ENCODE measurements around the gene KCNQ5.
A peak's percentile ranks its signal among the peaks of the same experiment; 100 is the strongest.
"Not testable (repeated sequence)": the region's sequence is repeated elsewhere in the genome, so short reads cannot be mapped to it uniquely, and the experiment has no call there.

The KCNQ5 gene

DNA sequence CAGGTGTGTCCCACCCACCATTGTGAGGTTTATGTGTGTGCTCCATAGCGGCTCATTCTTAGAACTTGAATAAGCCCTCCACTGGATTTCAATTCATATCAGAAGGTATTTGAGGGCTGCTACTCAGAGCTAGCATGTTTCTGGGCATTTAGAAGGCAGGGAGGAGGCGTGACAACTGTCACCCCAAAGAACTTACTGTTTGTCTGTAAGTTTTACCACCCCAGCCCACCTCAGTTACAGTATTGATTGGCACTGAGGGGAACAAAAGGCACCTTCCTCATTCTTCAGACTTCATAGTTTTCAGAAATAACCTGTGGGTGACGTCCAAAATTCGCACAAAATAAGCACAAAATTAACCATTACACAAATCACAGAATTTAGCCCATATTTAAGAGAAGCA is 521.7 kb downstream of the KCNQ5 start:
- no peak for DNase-seq

DNA sequence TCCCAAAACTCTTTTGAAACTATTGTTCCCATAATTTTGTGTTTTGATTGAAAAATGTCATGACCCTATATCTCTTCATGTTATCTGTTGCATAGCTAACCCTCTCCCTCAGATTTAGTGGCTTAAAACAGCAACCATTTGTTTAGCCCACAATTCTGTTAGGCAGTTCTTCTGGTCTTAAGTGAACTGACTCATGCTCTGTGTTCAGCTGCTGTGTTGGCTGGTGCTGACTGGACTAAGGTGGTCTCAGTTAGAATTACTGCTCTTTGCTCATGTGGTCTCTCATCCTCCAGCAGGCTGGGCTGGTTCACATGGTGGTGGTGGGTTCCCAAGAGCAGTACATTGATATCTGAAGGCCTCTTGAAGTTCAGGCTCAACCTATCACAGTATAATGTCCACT is 522.7 kb downstream of the KCNQ5 start:
- DNase-seq = no peak

DNA sequence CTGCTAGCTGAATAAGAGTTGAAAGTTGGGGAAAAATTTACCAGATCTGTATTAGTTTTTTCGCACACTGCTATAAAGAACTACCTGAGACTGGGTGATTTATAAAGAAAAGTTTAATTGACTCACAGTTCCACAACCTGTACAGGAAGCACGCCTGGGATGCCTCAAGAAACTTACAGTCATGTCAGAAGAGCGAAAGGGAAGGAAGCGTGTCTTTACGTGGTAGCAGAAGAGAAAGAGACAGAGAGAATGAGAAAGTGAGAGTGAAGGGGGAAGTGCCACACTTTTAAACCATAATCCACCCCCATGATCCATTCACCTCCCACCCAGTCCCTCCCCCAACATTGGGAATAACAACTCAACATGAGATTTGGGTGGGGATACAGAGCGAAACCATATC is 523.8 kb downstream of the KCNQ5 start:
- DNase-seq = no peak

GRCh38 chr6:73151732-73152131 is 529.9 kb downstream of the KCNQ5 start:
- no peak for DNase-seq

- no peak for DNase-seq
Measured at GRCh38 chr6:73152556-73152955, 530.7 kb downstream of the KCNQ5 start.

DNA sequence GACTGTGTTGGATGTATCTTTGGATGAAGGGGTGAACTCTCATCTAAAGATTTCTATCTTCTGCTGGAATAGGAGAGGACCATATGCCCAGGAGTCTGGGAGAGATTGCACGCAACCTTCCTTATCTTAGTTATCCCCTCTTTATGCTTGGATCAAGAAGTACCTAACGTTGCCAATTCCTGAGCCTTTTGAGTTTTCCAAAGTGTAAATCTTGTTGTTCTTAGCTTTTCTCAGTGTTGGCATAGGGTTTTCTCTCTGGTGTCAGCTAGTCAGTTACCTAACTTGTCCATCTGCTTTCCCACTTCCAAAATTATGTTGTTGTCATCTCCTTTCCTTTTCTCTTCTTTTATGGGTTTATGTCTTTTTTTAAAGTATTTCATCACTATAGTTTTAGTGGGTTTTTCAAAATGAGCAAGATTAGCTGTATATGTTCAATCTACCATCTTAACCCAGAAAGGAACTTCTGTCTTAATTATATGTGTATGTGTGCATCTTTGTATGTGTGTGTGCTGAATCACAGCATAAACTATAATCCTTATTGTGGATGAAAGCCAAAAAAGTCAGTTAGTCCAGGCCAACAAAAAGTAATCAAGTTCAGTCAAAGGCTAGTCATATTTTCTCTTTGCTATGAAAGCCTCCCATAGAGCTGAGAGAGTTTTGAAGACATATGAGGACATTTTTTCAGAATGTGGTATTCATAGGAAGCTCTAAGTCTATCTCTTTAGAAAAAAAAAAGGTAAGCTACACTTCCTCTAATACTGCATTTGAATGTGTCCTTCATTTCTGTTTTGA is 531.3 kb downstream of the KCNQ5 start:
- DNase-seq = no peak

- no peak for DNase-seq
Measured at GRCh38 chr6:73156793-73157767, 535.2 kb downstream of the KCNQ5 start.

DNA sequence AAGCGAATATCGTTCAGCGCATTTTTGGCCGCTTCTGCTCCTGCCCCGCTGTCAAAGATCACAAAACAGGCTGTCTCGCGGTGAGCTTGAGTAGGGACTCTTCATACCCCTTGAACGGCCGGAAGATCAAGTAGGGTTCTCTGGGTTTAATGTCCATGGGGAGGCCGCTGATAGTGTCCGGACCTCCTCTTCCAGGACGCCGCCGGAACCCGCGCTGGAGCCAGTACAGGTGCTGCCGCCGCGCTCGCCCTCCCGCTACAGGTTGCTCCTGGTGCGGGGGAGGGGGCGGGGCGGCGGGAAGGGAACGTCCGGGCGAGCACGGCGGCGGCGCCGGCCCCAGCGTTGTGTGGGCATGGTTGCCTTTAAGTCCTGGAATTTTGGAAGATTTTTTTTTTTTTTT is 536.0 kb downstream of the KCNQ5 start:
- DNase-seq = no peak

- DNase-seq = no peak
Measured at GRCh38 chr6:73169111-73169510, 547.2 kb downstream of the KCNQ5 start.

DNA sequence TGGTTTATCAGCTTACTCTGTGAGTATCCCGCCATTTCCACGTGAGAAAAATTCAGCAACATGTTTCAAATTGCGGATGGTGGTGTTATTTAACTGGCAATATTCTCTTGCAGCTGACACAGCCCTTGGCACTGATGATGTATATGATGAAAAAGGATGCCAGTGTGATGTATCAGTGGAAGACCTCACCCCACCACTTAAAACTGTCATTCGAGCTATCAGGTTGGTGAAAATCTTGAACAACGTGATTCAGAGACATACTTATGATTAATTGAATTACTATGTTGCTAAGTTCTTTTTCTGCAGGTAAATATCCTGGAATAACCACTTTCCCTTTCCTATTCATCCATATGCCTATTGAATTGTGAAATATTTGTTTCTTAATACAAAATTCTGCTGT is 547.8 kb downstream of the KCNQ5 start:
- DNase-seq = no peak

DNA sequence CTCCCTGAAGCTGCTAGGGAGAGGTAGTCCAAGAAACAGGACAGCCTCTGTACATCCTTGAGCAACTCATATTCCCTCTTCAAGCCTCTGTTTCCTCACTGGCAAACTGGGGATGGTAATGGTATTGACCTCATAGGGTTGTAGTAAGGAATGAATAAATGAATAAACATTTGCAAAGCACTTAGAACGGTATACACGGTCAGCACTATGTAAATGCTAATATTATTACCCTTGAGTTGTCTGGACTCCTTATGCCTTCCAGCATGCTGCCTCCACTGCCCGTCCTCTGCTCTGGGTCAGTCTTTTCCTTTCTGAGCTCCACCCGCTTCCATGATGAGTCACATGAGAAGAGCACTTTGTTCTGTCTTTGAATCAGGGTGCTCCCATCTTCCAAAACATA is 552.8 kb downstream of the KCNQ5 start:
- no peak for DNase-seq

GRCh38 chr6:73176057-73176456 is 554.2 kb downstream of the KCNQ5 start:
- no peak for DNase-seq

- DNase-seq = no peak
Measured at GRCh38 chr6:73177221-73177944, 555.5 kb downstream of the KCNQ5 start.

DNA sequence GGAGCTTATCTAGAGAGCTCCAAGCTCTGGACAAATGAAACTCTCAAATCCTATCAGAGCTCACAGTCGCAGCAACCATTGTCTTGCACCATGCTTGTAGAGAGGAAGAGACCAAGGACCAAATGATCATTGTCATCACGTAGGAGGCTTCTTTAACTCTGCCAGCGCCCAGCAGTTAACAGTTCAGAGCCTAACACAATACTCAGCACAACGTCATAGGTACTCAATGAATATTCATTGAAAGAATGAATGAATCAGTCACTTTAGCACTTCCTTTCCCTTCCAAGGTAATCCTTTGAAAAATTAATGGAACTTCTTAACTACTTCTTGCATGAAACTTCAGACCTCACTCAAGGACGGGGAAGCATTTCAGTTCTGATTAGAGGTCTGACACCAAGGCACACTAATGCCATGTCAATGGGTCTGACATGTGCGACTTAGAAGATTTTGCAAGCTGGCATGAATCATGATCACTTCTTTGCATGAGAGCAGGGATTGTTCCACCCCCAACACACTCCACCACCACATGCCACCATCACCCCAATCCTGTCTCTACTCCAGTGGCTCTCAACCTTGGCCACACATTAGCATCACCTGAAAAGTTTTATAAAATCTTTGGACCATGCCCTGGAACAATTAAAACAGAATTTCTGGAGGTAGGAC is 558.3 kb downstream of the KCNQ5 start:
- no peak for DNase-seq

GRCh38 chr6:73180763-73181619 is 559.1 kb downstream of the KCNQ5 start:
- peak; percentile 28 to 77 (median 62) for DNase-seq

DNA sequence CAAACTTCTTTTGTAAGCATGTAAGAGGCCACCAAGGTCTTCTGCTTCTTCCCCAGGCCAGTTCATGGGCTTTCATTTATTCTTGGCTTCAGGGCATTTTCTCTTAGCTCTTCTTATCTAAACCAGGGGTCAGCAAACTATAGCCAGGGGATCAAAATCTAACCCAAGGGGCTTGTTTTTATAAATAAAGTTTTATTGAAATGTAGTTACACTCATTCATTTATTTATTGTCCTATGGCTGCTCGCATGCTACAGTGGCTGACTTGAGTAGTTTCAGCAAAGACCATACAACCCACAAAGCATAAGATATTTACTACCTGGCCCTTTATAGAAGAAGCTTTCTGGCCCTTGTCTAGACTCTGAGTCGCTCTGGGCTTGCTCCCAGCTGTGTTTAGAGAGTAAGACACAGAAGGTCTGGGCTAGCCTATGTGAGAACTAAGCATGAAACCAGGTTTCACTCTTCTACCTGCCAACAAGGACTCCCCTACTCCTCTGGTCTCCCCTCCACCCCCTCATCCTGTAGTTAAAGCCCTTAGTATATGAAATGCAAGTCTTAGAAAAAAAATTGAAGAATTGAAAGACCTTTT is 560.2 kb downstream of the KCNQ5 start:
- DNase-seq = no peak

- not testable (repeated sequence) for DNase-seq
Measured at GRCh38 chr6:73193302-73193701, 571.4 kb downstream of the KCNQ5 start.

DNA sequence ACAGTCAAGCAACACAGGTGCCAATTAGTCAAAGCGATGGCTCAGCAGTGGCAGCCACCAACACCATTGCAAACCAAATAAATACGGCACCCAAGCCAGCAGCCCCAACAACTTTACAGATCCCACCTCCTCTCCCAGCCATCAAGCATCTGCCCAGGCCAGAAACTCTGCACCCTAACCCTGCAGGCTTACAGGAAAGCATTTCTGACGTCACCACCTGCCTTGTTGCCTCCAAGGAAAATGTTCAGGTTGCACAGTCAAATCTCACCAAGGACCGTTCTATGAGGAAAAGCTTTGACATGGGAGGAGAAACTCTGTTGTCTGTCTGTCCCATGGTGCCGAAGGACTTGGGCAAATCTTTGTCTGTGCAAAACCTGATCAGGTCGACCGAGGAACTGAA is 572.9 kb downstream of the KCNQ5 start:
- DNase-seq = no peak

GRCh38 chr6:73200247-73200646 is 578.4 kb downstream of the KCNQ5 start:
- DNase-seq = no peak

GRCh38 chr6:73200735-73201134 is 578.9 kb downstream of the KCNQ5 start:
- DNase-seq = no peak

GRCh38 chr6:73203098-73203497 is 581.2 kb downstream of the KCNQ5 start:
- DNase-seq = no peak

Measured in NCI-H1417 (cell line).